22Rv1 (cell line): ENCODE measurements around the gene CTNNA3.

ENCODE experiments used
- H3K27ac ChIP-seq: fragments of 450-650 bp; 2 replicates; pipeline ENCODE4 v1.5.1; 2017
- CTCF ChIP-seq: fragments of 450-650 bp; IDR thresholded peaks from 2 replicates; pipeline ENCODE4 v1.5.1; 2017; ENCODE audit warnings: mild to moderate bottlenecking
- ZFX ChIP-seq: fragments of 450-650 bp; IDR thresholded peaks from 2 replicates; pipeline ENCODE4 v1.6.1; 2017; ENCODE audit warnings: antibody characterized with exemption, borderline replicate concordance

Gene CTNNA3

GRCh38 chr10:67114945-67115344 lies 581.0 kb downstream of the CTNNA3 start:
- TF ChIP-seq ZFX (no peak), CTCF (no peak)
- peak overlapping the region; percentile 28; the same call in 1 of the 2 replicates for H3K27ac ChIP-seq

GRCh38 chr10:67112765-67113164 lies 583.2 kb downstream of the CTNNA3 start:
- TF ChIP-seq ZFX, result no peak
- H3K27ac ChIP-seq, result no peak overlapping the region

GRCh38 chr10:67110286-67110685 lies 585.7 kb downstream of the CTNNA3 start:
- no peak overlapping the region for H3K27ac ChIP-seq
- no peak for TF ChIP-seq CTCF

GRCh38 chr10:67107670-67108069 lies 588.3 kb downstream of the CTNNA3 start:
- no peak overlapping the region for H3K27ac ChIP-seq
- no peak for TF ChIP-seq ZFX
- TF ChIP-seq CTCF, result no peak

GRCh38 chr10:67100951-67101350 lies 595.0 kb downstream of the CTNNA3 start:
- H3K27ac ChIP-seq, result no peak overlapping the region
- no peak for TF ChIP-seq CTCF
- TF ChIP-seq ZFX, result no peak

GRCh38 chr10:67098461-67098860 lies 597.5 kb downstream of the CTNNA3 start:
- H3K27ac ChIP-seq, result no peak overlapping the region

GRCh38 chr10:67095531-67095930 lies 600.5 kb downstream of the CTNNA3 start:
- no peak for TF ChIP-seq CTCF
- TF ChIP-seq ZFX, result no peak
- no peak overlapping the region for H3K27ac ChIP-seq

More at GRCh38 chr10:67098461-67098860, 597.5 kb downstream of the CTNNA3 start:
- TF ChIP-seq ZFX, result no peak
- TF ChIP-seq CTCF, result no peak

- no peak overlapping the region for H3K27ac ChIP-seq
- TF ChIP-seq ZFX (no peak), CTCF (no peak)
These were observed 608.0 kb downstream of the CTNNA3 start for GRCh38 chr10:67088036-67088435.
